ENCODE measurements around the gene STAM. TPM values are rescaled to one million over a fixed set of nuclear protein-coding genes. Genes with fewer than 3 reads are reported as not detected.

Gene STAM
- total RNA-seq, 1 experiment from 2014 or later, result 29.3 TPM

GRCh38 chr10:17765602-17766001, 121.7 kb downstream of the STAM start:
- no peak overlapping the region for H3K4me2 ChIP-seq (ENCODE audit: insufficient read depth, insufficient read length, low read length)
- H3K23me2 ChIP-seq (ENCODE audit: insufficient read length, low read depth, low read length, poor library complexity, severe bottlenecking), result no peaks in the 10 kb centered on the region
- H3K27ac ChIP-seq (ENCODE audit: insufficient read length, low read depth, low read length), result no peak overlapping the region
- H3K27me3 ChIP-seq (ENCODE audit: insufficient read depth, low read length), result peaks cover 45% of the 10 kb centered on the region
- no peak overlapping the region for H2BK15ac ChIP-seq (ENCODE audit: low read depth, low read length)
- H4K8ac ChIP-seq (replicated peaks; ENCODE audit: insufficient read length, low read depth, low read length), result no peak overlapping the region
- Mint-ChIP-seq H3K4me3 (no peak overlapping the region), H3K9me3 (peaks cover 8 to 9% of the 10 kb centered on the region in 2 experiments), H3K27ac (no peak overlapping the region), H3K36me3 (ENCODE audit: insufficient read depth in 1 of 3, low read depth in 3 of 3) (no peaks in the 10 kb centered on the region), H3K27me3 (ENCODE audit: low read depth) (peaks cover 87% of the 10 kb centered on the region), H3K4me1 (peaks cover 14 to 16% of the 10 kb centered on the region in 2 experiments)
- no peak overlapping the region for H4K91ac ChIP-seq (ENCODE audit: insufficient read length, low read depth, low read length)
- no peak for DNase-seq
- no peak overlapping the region for H2BK5ac ChIP-seq (ENCODE audit: insufficient read length, low read length)
- no CpG with 5 or more reads among the region's 3 CpGs for WGBS (ENCODE audit: extremely low coverage, insufficient read length, low lambda C conversion rate)
- no peak overlapping the region for H2AFZ ChIP-seq (ENCODE audit: low read length)
- TF ChIP-seq CTCF (conservative IDR thresholded peaks at IDR 0.05), result no peak
- no peak overlapping the region for H2AK5ac ChIP-seq (ENCODE audit: insufficient read length, low read length)
- no peak overlapping the region for H3K14ac ChIP-seq (ENCODE audit: insufficient read depth, low read length)
- no peak overlapping the region for H3K18ac ChIP-seq (ENCODE audit: insufficient read length, low read depth, low read length)
- H4K5ac ChIP-seq (ENCODE audit: insufficient read length, low read depth, low read length), result no peak overlapping the region
- H3K23ac ChIP-seq (ENCODE audit: insufficient read length, low read depth, low read length), result no peak overlapping the region
- H3K4me1 ChIP-seq (ENCODE audit: insufficient read depth, low read length), result peaks cover 6% of the 10 kb centered on the region; the same call in 1 of the 2 replicates
- H3K79me2 ChIP-seq (ENCODE audit: insufficient read depth, low read length), result no peaks in the 10 kb centered on the region
- H3K4ac ChIP-seq (ENCODE audit: low read depth, low read length), result no peak overlapping the region
- H3K56ac ChIP-seq (ENCODE audit: insufficient read length, low read depth, low read length), result no peak overlapping the region
- H2BK12ac ChIP-seq (ENCODE audit: insufficient read length, low read depth, low read length), result no peak overlapping the region
- H2BK20ac ChIP-seq (ENCODE audit: low read depth, low read length, poor library complexity, severe bottlenecking), result no peak overlapping the region
- no peak overlapping the region for H3T11ph ChIP-seq (ENCODE audit: low read length)
- no peaks in the 10 kb centered on the region for H4K20me1 ChIP-seq (ENCODE audit: control insufficient read depth, insufficient read depth, insufficient read length)
- no peak overlapping the region for H3K9ac ChIP-seq (ENCODE audit: extremely low read depth, insufficient read length, low read length)
- no peaks in the 10 kb centered on the region for H3K9me3 ChIP-seq (ENCODE audit: control insufficient read depth, low read depth, low read length)
- no peaks in the 10 kb centered on the region for H3K79me1 ChIP-seq (ENCODE audit: insufficient read depth, low read depth, low read length, poor library complexity, severe bottlenecking)
- H2BK120ac ChIP-seq (ENCODE audit: low read depth, low read length, poor library complexity, severe bottlenecking), result no peak overlapping the region

Other genes with a start within 250 kb of the STAM start
- 0.33 and 0.37 TPM in 2 replicates for gene ST8SIA6, start 189.6 kb upstream of the STAM start, total RNA-seq (2021)
- gene HACD1, start 26.8 kb upstream of the STAM start, total RNA-seq (2021), result 23.7 and 25.0 TPM in 2 replicates
- gene TMEM236, start 108.0 kb downstream of the STAM start, total RNA-seq (2021), result not detected in 2 replicates
- gene MRC1, start 165.2 kb downstream of the STAM start, total RNA-seq (2021), result not detected in 2 replicates

Measured in H9 (cell line).